Embryonic facial prominence (tissue), 1 donor: ENCODE data around the gene RBM28.
A peak's percentile ranks its signal among the peaks of the same experiment; 100 is the strongest.

Experiments
- DNase-seq: peaks from one replicate; pipeline ENCODE4 v3.0.0-alpha.2; 2016; ENCODE audit errors: extremely low spot score

Gene RBM28, protein sequence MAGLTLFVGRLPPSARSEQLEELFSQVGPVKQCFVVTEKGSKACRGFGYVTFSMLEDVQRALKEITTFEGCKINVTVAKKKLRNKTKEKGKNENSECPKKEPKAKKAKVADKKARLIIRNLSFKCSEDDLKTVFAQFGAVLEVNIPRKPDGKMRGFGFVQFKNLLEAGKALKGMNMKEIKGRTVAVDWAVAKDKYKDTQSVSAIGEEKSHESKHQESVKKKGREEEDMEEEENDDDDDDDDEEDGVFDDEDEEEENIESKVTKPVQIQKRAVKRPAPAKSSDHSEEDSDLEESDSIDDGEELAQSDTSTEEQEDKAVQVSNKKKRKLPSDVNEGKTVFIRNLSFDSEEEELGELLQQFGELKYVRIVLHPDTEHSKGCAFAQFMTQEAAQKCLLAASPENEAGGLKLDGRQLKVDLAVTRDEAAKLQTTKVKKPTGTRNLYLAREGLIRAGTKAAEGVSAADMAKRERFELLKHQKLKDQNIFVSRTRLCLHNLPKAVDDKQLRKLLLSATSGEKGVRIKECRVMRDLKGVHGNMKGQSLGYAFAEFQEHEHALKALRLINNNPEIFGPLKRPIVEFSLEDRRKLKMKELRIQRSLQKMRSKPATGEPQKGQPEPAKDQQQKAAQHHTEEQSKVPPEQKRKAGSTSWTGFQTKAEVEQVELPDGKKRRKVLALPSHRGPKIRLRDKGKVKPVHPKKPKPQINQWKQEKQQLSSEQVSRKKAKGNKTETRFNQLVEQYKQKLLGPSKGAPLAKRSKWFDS

GRCh38 chr7:128343554-128344430 lies at the start of gene RBM28:
Gene RBM28 (minus strand): TSS chr7:128343908. CDS start chr7:128343793, 115 bp downstream.
- peak; percentile 89 for DNase-seq

GRCh38 chr7:128392446-128393327 lies 49.0 kb upstream of the RBM28 start:
- no peak for DNase-seq

GRCh38 chr7:128391805-128392204 lies 48.1 kb upstream of the RBM28 start:
- no peak for DNase-seq

DNA sequence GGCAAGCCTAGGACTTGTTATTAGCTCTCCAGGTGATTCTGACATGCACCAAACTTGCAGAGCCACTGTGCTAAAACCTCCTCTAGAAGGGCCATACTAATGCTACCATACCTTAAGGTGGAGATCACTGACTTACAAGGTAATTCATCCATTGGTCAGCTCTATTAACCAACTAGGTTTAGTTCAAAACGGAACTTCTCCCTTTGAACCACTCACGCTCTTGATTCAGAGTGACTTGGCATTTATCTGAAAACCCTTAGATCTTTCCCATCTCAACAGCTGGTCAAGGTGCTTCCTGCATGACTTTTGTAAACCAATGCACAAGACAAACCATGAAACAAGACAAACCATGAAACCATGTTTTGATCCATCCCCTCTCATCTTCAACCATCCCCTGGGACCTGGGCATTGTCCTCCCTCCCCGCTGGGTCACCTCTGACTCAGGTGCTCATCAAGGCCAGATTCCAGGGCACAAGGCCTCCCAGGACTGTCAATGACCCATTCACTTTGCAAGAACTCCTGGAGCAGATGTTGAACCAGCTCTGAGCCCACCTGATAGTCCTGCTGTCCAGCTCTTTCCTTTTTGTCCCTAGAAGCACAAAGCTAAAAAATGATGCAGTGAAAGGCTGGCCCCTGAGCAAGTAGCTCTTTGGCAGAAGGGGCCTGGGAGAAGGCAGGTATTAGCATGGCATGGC lies 47.3 kb upstream of the RBM28 start:
- no peak for DNase-seq

- no peak for DNase-seq
Observed at GRCh38 chr7:128389618-128390329, 46.1 kb upstream of the RBM28 start.

DNA sequence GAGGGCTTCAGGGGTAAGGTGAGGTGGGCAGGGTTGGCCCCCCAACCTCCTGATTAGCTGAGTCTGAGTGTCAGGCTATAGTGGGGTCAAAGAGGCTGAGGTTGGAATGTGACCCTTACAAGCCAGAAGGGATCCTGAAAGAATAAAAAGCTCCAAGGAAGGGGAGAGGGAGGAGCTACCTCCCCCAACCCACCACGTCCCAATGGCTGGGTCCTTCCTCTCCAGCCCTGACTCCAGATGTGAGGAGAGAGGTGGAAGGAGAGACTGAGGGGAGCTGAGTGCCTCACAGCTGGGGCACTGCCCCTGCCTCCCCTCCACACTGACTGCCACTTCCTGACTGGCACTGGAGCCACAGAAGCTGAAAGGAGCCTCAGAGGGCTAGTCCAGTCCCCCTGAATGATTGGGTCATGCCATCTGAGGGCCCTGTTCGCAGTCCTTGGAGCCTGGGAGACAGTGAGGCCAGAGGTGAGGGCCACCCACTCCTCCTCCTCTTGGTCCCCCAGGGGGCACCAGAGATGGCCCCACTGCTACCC lies 45.4 kb upstream of the RBM28 start:
- DNase-seq, result no peak

- no peak for DNase-seq
Observed at GRCh38 chr7:128388145-128388485, 44.4 kb upstream of the RBM28 start.

DNA sequence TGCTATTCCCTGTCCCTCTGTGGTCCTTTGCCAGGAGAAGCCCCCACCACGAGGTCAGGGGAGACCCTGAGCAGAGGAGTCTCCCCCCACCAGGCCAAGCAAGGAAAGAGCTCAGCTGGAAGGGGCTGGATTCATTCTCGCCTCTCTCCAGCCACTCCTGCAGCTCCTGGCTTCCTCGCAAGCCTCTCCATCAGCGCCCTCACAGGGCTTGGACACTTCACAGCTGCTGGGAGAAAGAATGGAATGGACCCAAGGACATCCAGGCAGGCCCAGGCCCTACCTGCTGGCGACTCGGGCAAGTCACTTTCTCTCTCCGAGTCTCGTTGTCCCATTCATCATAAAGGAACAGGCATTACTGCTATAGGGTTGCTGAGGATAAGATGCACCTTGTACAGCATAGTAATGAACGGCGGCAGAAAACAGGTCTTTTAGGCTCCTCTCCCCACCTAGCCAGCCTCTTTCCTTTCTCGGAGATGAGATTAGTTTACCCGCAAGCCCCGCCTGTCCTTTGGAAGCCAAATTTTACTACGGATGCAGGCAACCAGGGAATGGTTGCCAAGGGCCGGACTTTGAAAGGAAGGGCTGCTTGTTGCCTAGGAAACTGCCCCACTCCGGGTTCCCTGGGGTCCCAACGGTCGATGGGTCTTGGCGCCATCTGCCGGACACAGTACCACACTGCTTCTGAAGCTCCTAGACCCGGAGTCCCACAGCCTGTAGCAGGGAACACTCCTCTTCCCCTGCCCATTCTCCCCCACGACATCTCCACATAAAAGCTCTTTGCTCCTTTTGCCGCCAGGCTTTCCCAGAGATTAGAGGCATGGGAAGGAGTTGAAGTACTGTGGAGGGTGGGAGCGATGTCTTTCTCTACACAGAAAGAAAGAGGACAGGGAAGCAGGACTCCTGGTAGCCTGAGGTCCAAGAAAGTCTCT lies 43.8 kb upstream of the RBM28 start:
- no peak for DNase-seq

GRCh38 chr7:128385988-128386925 lies 42.5 kb upstream of the RBM28 start:
- no peak for DNase-seq

- DNase-seq, result no peak
Observed at GRCh38 chr7:128384726-128385125, 41.0 kb upstream of the RBM28 start.

- DNase-seq, result no peak
Observed at GRCh38 chr7:128383776-128384175, 40.1 kb upstream of the RBM28 start.

DNA sequence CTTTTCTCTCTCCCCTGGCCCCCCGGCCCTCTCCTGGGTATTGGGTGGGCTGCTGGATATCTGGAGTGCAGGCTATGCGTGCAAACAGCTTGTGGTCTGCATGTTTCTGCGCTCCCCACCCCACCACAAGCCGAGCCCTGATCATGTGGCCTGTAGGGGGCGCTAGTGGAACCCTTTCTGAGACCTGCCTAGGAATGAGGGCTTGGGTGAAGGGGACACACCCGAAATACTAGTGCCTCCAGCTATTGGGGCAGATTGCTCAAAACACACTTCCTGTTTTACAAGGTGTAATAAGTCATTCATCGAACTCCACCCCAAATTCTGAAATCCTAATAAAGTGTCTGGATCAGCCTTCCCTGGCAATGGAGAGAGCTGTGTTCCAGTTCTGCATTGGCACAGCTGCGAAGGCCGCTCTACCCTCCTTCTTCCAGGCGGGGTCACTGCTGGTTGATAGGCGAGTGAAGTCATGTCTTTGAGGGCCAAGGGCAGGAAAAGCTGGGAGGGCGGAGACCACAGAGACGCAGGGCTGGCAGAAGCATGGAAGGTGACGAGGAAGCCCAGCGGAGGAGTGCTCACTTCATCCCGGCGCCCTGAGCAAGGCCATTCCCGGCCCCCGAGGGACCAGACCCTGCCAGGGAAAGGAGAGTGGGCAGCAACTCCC lies 37.6 kb upstream of the RBM28 start:
- DNase-seq, result no peak

GRCh38 chr7:128380483-128381106 lies 36.9 kb upstream of the RBM28 start:
- no peak for DNase-seq

DNA sequence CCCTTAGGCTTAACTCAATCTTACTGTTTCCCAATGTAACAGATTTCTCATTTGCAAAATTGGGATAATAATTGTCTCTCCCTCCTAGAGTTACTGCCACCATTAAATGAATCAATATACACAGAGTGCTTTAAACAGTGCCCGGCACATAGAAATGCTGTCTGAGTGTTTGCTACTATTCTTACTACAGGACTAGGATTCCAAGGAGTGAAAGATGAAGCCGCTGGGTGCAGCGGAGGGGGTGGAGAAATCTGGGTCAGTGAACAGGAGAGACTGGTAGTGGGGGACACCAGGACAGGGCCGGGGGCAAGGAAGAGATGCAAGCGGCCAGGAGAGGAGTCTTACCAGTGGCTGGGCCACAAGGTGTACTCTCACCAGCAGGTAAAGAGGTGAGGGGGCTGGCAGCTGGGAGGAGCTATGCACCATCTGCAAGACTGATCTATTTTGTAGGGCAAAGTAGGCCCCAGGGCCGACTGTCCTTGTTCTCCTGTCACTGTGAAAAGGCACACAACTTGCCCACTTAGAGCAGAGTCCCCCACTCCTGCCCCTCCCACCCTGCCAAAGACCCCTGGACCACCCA lies 36.3 kb upstream of the RBM28 start:
- no peak for DNase-seq

DNA sequence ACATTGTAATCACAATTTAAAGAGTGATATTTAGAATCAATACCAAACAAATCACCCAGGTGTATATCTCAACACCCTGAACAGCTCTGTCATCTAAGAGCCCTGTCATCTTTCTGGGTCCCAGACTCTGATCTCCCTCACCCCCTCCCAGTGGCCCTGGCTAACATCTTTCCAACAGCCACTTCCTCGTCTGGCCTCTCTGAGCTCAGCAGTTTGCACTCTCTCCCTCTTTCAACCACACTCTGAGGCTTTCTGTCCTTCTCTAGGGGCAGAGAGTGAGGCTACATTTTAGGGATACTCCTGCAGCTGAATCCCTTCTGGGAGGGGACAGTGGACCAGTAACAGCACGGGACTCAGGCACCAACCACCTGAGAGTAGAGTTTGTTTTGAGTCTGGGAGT lies 34.9 kb upstream of the RBM28 start:
- DNase-seq, result no peak

GRCh38 chr7:128376077-128376476 lies 32.4 kb upstream of the RBM28 start:
- no peak for DNase-seq
